ENCODE measurements around the gene OVOL2.
"Not testable (repeated sequence)": the region's sequence is repeated elsewhere in the genome, so short reads cannot be mapped to it uniquely, and the experiment has no call there.

OVOL2 gene

DNA sequence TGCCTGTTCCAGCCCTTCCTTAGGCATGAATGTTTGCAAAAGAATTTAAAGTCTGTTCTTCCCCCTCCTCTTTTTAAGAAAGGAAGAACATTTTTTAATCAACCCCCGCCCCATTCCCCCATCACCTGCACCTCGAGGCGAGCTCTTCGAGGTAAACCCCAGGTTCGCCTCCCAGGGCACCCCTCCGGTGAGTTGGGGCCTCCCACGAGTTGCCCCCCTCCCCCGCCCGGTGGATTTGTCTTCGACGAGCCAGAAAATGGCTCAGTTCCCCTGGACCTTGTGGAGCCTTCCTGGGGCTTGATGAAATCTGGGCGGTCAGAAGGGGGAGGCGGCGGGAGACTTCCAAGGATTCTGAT lies 256 bp upstream of the OVOL2 start:
- no peak for DNase-seq (ENCODE audit: low spot score)

DNA sequence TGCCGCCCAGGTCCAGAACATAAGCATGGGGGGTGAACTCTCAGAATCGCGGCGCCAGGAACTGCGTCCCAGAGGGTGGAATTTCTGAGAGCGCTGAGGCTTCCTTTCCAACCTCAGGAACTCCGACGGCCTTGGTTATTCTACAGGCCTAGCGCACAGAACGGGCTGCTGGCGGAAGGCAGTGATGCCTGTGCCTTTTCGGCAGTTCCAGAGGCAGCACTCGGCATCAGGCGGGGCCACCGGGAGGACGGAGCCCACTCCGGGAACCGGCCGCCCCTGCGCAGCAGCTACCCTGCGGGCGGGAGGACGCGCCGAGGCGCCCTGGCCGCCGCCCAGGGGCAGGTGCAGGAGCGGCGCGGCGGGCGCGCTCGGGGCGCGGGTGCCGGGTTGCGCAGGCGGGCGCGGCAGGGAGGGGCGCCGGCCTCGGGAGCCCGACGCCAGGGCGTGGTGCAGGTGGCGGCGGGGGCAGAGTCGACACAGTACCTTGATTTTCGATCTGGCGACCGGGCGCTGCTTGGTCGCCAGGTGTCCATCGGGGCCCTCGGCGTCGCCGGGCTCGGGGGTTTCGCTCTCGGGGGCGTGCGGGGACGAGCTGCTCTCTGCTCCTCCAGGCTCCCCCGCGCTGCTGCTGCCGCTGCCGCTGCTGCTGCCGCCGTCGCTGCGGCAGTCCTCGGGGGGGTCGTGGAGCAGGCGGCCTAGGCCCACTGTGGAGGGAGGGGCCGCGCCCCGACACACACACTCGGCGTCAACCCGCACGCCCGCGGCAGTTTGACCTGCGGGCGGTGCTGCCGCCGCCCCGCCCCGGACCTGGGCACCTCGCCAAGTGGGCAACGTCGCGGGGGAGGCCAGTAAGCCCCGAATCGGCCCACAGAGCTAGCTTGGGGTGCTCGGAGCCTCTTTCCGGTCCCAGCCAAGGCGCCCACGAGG lies 1.3 kb downstream of the OVOL2 start:
- DNase-seq (ENCODE audit: low spot score), result no peak

DNA sequence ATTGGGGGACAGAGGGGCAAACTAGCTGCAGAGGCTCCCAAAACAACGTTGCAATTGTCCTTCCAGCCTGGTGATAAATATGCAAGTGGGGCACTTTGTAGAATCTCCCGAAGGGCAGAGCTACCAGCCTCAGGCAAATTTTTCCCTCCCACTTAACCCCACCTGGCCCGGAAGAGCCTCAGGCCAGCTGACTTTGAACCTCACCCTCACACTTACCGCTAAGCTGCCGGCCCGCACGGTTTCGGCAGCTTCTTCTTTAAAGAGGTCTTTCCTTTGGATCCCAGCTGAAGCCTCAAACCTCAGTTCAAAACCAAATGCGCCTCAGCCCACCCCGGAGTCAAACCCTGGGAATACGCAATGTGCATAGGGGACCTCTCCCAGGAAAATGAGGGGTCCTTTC lies 2.5 kb downstream of the OVOL2 start:
- no peak for DNase-seq (ENCODE audit: low spot score)

DNA sequence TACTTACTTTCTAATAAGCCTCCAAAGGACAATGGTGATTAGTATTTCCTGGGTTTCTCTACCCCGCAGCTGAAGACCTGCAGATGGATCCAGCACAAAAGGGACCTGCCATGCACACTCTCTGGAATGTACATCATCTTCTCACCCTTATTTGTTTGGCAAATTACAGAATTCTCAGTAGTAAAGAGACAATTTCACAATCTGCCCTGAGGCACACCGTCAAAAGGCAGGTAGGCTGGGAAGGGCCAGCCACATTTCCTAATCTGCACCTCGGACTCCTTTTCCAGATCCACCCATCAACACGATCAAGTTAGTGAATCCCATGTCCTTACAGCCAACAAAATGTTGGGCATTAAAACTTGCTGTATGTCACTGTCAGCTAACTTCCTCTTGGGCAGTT lies 4.9 kb downstream of the OVOL2 start:
- no peak for DNase-seq (ENCODE audit: low spot score)

DNA sequence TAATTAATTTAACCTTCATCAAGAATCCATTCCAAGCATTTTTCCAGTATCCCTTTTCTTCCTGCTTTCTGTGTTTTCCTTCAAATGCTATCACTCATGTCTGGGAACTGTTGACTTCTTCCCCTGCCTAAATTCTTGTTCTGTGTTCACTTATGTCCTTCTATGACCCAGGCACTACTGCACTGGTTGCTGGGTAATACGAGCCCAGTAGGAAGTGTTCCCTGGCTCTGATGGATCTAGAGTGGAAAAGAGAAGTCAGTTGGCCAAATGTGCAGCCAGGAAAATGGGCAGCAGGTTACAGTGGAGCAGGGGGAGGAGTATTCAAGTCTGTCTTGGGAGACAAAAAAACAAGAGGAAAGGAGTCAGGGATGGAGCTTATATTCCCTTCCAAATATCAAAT lies 7.1 kb downstream of the OVOL2 start:
- no peak for DNase-seq (ENCODE audit: low spot score)

DNA sequence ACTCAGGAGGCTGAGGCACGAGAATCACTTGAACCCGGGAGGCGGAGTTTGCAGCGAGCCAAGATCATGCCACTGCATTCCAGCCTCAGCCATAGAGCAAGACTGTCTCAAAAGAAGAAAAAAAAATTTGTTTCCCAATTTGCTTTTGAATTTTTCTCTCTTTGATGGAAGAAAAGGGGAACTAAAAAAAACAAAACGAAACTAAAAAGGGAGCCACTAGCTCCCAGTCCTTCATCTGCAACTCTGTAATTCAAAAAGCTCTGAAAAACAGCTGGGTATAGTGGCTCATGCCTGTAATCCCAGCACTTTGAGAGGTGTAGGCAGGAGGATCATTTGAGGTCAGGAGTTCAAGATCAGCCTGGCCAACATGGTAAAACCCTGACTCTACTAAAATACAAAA lies 9.5 kb downstream of the OVOL2 start:
- no peak for DNase-seq (ENCODE audit: low spot score)

DNA sequence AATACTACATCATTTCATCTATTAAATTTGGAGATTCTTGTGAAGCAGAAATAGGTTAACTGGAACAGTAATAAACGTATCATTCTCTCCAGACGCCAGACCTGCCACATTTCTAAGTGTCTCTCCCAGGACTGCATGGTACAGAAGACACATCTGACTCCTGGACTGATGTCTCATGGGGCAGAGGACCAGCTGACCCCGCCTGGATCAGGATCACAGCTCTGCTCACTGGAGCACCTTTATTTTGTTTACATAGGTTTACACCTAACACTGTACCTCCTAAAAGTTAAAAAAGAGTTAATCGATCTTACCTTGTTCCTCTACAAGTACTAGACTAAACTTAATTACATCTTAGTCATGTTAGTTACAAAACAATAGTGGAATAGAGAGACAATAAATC lies 11.2 kb downstream of the OVOL2 start:
- DNase-seq (ENCODE audit: low spot score), result no peak

DNA sequence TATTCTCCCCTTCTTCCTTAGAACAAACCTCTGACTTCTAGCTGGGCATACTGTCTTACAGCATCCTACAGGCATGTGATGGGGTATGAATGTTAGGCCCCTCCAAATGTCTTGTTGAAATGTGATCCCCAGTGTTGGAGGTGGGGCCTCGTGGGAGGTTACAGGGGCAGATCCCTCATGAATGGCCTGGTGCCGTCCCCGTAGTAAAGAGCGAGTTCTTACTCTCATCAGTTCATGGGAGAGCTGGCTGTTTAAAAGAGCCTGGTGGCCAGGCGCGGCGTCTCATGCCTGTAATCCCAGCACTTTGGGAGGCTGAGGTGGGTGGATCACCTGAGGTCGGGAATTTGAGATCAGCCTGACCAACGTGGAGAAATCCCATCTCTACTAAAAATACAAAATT lies 15.5 kb downstream of the OVOL2 start:
- no peak for DNase-seq (ENCODE audit: low spot score)

DNA sequence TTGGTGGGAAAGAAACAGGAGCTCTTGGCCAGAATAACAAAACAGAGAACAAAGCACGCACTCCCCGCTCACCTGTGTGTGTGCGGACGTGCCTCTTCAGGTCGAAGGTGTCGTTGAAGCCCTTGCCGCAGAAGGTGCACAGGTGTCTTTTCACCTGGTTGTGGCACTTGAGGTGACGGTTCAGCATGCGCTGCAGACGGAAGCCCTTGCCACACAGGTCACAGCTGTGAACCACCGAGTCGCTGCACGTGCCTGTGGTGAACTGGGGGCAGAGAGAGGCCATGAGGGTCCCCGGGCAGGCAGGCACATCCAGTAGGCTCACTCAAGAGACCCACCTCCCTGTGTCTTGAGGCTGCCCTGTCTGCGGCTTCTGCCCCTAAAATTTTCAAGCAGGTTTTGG lies 16.3 kb downstream of the OVOL2 start:
- no peak for DNase-seq (ENCODE audit: low spot score)

DNA sequence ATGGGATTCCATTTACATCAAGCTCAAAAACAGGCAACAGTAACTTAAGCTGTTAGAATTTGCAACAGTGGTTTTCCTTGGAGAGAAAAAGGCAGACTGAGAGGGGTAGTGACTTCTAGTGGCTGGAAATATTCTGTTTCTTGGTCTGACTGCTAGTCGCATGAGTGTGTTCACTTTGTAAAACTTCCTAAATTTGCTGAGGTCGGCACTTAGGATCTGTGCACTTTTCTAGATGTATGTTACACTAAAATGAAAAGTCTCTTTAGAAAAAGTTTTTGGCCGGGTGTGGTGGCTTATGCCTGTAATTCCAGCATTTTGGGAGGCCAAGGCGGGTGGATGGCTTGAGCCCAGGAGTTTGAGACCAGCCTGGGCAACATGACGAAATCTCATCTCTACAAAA lies 18.7 kb downstream of the OVOL2 start:
- no peak for DNase-seq (ENCODE audit: low spot score)

DNA sequence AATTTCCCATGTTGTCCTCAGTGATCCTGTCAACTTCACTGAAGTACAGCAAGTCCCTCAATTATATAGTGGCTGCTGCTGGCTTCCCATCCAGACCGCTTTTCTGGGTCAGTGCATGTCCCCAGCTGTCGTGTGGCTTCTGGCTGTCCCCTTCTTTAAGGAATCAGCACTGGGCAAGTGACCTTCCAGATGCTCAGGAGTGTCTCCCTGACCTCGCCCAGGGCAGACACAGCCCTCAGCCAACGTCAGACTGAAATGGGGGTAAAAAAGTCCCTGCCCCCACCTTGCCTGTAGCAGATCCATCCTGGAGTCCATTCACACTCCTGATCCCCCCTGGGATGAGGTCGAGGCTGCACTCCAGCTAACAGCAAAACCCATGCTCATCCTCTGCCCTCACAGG lies 23.7 kb downstream of the OVOL2 start:
- no peak for DNase-seq (ENCODE audit: low spot score)

DNA sequence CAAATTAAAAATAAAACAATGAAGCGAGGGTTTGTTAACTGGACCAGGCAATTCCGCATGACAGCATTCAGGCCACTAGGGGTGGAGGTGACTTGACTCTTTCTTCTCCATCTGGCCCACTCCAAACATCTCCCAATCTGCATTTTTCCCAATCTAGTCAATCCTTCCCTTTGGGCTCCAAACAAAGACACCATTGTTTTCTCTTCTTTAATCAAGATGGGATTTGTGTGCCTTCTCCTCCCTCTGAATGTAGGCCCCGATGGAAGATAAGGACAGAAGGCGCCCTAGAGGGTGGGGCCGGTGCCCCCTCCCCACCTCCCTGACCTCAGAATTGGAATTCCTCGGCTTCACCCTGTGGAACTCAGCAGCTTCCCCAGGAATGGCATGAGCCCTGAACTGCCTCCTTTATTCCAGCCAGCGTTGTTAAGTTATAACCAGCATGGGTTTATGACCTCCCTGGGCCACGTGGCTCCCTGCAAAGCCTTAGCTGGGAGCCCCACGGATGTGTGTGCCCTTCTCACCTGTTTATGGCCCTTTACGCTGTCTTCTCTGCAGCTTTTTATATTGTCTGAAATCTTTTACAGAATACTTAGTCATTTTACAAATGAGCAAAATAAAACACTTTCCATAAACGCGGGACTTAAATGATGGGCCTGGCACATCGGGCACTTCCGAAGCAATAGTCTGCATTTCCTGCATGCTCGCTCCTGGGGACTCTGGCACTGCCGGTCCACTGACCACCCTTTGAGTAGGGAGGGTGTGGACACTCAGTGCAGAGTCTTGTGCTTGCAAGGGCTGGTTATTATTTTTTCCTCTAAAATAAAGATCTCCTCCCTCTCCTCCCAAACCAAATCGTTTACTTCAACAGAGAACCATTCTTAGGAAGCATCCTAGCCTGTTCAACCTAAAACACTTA lies 24.5 kb downstream of the OVOL2 start:
- no peak for DNase-seq (ENCODE audit: low spot score)

DNA sequence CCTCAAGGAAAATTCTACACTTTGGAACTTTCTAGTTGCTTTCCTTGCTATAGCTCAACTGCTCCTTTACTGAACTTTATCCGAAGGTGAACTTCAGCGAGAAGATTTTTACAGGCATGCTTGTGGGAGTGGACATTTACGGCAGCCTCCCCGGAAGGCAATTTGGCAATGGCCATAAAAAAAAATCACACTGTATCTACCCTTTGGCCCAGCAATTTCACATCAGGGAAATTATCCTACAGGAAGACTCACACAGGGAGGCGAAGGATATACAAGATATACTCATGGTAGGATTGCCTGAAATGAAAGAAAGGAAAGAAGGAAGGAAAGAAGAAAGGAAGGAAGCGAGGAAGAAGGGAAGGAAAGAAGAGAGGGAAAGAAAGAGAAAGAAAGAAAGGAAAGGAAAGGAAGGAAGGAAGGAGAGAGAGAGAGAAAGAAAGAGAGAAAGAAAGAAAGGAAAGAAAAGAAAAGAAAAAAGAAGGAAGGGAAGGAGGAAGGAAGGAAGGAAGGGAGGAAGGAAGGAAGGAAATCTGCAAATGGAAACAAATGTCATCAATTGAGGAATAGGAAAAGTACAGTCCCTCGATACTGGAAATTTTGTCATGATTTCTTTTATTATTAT lies 25.7 kb downstream of the OVOL2 start:
- DNase-seq (ENCODE audit: low spot score), result no peak

DNA sequence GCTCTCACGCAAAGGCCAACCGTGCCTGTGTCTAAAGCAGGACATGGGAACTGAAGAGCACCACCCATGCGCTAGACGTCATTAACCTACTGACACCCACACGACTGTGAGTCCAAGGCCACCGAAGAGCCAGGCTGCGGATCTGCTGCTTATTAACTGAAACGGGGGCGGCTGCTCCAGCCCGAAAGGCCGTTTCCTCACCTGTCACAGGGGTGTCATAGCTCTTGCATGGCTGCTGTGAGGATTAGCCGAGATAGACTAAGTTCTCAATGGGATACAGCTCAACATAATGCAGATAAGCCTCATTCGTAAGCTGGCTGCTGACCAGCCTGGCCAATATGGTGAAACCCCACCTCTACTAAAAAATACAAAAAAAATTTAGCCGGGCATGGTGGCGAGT lies 26.7 kb downstream of the OVOL2 start:
- no peak for DNase-seq (ENCODE audit: low spot score)

DNA sequence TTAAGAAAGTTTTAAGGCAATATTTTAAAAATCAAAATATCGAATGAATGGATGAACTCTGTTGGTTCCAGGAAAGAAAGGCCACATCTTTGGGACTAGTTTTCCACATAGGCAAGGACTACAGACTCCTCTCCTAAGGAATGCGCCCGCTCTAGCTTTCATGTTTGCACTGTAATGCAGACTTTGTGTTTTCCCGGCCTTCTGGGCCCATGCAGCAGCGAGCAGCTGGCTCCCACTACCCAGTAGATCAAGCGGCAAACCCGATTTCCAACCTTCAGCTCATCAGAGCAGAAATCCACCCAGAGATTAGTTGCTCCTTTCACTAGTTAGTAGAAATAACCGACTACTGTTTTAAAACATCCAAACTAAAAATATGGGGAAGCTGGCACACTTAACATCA lies 27.7 kb downstream of the OVOL2 start:
- DNase-seq (ENCODE audit: low spot score), result no peak

DNA sequence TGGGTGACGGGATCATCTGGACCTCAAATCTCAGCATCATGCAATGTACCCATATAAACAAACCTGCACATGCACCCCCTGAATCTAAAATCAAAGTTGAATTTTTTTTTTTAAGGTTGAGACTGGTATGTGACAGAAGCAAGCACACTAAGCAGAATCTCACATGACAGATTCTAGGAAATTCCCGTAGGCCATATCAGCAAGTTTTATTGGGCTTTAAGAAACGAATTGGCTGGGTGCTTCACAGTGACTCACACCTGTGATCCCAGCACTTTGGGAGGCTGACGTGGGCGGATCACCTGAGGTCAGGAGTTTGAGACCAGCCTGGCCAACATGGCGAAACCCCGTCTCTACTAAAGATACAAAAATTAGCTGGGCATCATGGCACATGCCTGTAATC lies 30.7 kb downstream of the OVOL2 start:
- not testable (repeated sequence) for DNase-seq (ENCODE audit: low spot score)

DNA sequence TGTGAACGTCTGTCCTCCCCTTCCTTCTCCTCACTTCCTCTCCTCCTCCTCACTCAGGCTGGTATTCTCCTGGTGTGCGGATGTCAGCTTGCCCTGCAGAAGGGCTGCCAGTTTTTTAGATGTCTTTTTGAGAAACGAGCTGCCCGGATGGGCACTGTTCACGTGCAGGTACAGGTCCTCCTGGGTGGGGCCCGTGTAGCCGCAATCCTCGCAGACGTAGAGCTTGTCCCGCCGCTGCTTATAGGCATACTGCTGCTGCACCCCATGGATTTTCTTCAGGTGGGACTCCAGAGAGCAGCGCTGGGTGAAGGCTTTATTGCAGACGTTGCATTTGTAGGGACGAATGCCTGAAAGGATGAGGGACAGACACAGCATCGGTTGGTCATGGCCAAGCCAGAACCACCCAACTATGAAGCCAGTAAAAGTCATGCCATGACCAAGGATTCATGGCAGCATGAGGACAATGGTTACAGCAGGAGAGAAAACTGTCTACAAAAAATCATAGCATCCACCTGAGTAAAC lies 33.0 kb downstream of the OVOL2 start:
- DNase-seq (ENCODE audit: low spot score), result no peak

DNA sequence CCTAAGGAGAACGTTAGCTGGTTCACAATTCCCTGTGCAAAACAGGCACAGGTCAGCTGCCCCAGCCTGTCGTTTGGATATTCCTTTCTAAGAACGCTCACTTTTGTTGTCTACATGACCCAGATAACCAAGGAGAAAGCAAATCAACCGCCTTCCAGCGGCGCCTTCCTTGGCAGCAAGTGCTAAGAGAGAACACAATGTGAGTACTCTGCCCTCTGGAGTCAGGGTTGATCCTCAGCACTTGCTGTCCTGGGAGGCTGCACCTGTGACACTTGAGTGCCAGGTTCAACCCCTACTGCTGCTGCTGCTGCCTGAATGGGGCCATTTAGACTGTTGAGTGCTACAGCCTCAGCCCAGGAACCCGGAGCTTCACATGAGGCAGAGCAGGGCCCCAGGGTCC lies 36.8 kb downstream of the OVOL2 start:
- DNase-seq (ENCODE audit: low spot score), result no peak

DNA sequence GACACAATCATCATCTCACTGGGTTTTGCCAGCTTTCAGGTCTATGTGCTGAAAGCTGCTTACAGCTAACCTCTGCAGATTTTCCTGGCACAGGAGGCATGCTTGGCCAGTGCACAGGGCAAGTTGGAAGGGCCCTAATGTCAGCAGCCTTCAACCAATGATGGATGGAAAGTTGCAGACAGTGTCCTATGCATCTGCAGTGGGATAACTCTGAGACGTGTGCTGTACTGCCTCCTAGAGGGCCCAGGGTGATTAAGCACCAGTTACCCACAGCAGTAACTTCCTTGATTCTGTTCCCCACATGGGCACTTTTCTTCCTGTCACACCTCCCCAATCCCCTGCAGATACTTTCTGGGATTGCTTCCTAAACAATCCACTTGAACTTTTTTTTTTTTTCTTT lies 38.6 kb downstream of the OVOL2 start:
- DNase-seq (ENCODE audit: low spot score), result no peak

DNA sequence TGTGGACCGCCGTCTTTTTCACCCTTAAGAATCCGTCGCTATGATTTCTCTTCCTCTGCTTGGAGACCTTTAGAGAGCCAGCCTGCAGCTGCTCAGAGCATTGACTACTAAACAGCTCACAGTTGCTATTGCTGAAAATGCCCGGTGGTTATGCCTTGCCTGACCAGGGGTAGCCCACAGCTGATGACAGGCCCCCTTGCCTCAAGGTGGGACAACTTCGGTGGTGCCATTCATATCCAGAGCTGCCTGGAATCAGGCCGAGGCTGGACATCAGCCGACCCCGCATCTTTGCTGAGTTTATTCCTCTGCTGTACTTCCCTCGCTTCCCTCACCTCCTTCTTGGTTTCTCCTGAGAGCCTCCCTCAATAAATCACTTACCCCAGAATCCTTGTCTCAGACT lies 39.6 kb downstream of the OVOL2 start:
- DNase-seq (ENCODE audit: low spot score), result no peak

DNA sequence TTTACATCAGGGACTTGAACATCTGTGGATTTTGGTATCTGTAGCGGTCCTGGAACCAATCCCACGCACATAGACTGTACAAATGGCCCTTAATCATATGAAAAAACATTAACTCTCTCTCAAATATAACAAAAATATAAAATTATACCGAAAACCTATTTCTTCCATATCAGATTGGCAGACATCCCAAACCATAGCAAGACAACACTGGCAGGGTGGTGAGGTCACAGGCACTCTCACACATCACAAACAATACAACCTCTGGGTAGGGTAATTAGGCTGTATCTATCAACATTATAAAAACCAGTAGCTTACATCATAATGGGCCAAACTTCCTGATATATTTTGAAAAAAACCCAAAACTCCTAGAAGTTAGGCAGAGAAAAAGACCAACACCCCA lies 40.9 kb downstream of the OVOL2 start:
- DNase-seq (ENCODE audit: low spot score), result no peak

DNA sequence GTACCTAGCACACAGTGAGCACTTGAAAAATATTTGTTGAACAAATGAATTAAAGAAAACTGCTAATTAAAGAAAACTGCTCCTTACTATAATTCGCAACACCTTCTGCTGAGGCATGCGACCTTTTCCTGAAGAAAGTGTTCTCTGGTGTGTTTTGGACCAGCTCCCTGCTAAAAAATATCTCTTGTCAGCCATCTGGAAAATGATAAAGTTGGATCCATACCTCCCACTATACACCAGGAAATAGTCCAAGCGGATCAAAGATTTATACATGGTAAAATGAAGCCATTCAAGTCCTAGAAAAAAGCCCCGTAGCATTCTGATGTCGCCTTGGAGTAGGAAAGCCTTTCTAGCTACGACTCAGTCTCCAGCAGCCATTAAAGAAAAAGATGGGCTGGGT lies 43.3 kb downstream of the OVOL2 start:
- no peak for DNase-seq (ENCODE audit: low spot score)

DNA sequence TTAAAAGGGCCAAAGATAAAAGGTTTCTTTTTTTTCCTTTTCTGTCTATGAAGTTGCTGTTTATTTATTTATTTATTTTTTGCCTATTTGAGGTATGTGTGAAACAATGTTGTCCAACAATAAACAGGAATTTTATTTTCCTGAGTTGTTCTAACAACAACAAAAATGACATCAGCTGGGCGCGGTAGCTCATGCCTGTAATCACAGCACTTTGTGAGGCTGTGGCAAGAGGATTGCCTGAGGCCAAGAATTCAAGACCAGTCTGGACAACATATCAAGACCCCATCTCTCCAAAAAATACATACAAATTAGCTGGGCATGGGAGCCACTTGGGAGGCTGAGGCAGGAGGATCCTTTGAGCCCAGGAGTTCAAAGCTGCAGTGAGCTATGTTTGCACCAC lies 44.8 kb downstream of the OVOL2 start:
- DNase-seq (ENCODE audit: low spot score), result no peak

All from CD4-positive, alpha-beta T cell treated with Interleukin-15 for 4 hours (primary cell).